Measurements from ENCODE around the gene PTCRA.
A peak's percentile ranks its signal among the peaks of the same experiment; 100 is the strongest.
"Not testable (repeated sequence)": the region's sequence is repeated elsewhere in the genome, so short reads cannot be mapped to it uniquely, and the experiment has no call there.

Gene PTCRA, protein sequence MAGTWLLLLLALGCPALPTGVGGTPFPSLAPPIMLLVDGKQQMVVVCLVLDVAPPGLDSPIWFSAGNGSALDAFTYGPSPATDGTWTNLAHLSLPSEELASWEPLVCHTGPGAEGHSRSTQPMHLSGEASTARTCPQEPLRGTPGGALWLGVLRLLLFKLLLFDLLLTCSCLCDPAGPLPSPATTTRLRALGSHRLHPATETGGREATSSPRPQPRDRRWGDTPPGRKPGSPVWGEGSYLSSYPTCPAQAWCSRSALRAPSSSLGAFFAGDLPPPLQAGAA

DNA sequence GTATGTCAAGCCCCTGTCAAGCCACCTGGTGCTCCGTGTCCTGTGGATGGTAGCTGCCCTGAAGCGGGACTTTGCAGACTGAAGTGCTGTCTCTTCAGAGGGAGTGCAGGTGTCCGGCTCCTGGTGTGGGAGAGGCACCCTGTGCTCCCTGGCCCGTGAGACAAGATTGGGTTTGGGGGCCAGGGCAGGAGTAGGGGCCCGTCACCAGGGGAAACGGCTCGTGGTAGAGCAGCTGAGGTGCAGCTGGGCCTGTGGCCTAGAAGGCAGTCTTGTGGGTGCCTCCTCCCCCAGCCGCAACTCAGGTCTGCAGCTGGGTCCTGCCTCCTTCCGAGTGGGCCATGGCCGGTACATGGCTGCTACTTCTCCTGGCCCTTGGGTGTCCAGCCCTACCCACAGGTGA is at the start of gene PTCRA:
Gene PTCRA (plus strand): TSS at position 322 of the 400 bp plus-strand sequence. CDS start 17 bp downstream, at position 339.
- no peak for DNase-seq

DNA sequence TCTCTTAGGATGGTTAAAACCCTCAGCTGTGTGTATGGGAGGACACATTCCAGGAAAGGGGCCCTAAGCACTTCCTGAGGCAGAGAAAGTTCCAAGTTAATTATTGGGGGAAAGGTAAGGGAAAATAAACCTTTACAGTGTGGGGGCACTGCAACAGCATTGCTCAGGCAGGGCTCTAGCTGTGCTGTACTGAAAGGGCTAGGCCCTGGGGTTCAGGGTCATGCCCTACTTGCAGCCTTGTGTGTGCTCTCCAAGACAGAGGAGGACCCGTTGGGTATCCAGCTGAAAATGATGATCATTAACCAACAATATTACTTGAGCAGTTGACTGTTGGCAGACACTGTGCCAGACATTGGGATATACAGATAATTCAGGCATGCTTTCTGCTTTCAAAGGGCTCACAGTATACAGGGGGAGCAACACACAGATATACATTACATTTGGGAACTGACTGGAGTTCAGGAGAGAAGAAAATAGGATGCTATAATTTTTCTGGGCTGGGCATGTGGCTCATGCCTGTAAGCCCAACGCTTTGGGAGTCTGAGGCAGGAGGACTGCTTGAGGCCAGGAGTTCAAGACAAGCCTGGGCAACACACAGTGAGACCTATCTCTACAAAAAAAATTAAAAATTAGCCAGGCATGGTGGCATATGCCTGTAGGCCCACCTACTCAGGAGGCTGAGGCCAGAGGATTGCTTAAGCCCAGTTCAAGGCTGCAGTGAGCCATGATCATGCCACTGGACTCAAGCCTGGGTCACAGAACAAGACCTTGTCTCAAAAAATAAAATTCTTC is 45.5 kb upstream of the PTCRA start:
- no peak for DNase-seq

DNA sequence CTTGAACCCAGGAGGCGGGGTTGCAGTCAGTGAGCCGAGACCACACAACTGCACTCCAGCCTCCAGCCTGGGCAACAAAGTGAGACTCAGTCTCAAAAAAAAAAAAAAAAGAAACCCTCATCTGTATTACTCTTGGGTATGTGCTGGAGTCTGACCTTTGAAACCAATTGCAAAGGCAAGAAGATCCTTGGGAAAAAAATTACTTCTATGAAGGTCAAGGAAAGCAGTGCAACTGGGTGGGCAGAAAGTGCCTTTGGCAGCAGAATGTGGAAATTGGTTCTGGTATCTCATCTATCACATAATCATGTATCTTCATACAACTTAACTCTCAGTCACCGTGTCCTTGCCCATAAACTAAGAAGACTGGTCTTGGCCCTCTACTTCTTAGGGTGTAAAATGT is 44.1 kb upstream of the PTCRA start:
- no peak for DNase-seq

DNA sequence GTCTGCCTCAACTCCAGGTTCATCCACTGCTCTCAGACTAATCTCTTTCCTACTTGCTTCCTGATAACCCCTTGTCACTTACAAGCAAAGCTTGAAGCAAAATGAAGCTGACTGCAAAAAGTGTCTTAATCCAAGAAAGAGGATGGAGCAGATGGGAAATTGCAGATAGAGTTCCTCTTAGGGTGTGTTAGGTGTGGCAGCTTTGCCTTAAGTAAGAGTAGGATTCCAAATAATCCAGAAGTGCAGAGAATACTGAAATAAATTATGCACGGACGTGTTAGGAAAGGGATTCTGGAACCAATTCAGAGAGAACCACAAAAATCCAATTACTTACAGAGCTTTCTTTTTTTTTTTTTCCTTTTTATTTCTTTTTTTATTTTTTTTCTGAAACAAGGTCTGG is 42.5 kb upstream of the PTCRA start:
- no peak for DNase-seq

DNA sequence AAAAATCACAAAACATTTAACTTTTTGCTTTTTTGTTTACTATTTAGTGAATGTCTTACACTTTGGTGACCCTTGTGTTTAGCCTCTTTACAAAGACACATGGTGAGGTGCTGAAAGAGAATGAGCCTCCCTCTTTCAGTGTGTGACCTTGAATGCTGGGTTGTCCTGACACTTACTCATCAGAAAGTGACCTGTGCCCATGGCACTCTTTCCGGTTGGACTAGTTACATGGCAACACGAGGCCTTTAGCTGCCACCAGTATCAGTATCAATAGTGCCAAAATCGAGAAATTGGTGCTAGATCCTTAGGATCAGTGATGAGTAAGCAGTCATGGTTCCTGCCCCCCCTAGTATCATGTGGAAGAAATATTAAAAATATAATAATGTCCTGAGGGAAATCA is 38.2 kb upstream of the PTCRA start:
- DNase-seq, result no peak

DNA sequence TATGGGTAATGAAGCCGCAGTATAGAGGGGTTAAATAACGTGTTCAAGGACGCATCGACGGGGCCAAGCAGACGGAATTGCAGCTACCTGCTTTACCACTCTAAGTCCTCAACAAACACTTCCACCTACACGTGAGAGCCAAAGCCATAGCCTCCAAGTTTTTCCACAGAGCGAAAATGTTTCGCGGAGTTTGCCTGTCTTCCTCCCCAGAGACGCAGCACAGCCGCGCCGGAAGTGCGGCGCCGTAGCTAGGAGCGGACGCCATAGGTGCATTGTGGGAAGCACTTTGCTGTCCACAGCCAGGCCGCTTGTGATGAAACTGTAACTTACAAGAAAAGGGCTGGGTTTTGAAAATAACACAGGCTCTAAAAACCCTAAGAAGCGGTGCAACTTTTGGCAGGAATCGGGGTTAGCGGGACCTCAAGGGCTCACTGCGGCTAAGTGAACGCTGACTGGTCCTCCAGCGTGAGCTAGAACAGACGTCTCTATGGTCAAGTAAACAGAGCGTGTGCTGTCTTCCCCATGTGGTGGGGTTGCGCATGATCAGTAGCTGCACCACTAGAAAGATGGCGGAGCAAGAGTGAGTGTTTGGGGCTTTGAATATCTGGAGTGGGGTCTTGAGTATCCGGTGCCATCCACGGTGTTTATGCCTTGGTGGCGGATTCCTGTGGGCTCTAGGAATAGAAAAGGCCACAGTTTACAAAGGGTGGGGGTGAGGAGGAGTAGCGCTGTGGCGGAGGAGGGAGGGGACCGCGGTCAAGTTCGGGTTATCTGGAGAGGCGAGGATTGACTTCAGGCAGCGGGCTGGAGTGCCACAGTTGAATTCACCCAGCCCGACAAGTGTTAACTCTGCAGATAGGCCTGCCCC is 36.2 kb upstream of the PTCRA start, which contains the start of gene RPL7L1:
Gene RPL7L1 (plus strand): TSS at position 245 of the 868 bp plus-strand sequence. CDS start 295 bp downstream, at position 540.
- peak; percentile 95 for DNase-seq

DNA sequence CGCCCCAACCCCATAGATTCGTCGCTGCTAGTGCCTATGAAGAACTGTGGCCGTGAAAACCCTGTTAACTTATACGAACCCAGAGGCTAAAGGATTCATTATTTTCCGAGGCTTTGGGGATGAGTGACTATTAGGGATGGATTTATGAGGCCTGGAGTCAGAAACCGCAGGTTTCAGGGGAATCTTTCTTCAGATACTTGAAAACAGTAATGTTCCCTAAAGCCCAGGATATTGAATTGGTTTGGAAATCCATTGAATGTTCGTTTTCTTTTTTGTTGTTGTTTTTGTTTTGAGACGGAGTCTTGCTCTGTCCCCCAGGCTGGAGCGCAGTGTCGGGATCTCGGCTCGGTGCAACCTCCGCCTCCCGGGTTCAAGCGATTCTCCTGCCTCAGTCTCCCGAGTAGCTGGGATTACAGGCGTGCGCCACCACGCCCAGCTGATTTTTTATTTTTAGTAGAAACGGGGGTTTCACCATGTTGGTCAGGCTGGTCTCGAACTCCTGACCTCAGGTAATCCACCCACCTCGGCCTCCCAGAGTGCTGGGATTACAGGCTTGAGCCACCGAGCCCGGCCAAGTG is 35.5 kb upstream of the PTCRA start:
- DNase-seq, result not testable (repeated sequence)

DNA sequence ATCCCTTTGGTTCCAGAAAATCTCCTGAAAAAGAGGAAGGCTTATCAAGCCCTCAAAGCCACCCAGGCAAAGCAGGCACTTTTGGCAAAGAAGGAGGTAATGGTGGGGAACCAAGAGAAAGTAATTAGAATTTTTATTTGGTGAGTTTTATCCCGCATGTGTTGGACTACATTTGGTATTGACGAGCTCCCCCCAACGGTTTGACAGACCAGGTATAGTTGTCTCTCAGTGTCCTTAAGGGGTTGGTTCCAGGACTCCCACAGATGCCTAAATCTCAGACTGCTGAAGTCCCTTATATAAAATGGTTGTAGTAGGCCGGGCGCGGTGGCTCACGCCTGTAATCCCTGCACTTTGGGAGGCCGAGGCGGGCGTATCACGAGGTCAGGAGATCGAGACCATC is 35.0 kb upstream of the PTCRA start:
- not testable (repeated sequence) for DNase-seq

DNA sequence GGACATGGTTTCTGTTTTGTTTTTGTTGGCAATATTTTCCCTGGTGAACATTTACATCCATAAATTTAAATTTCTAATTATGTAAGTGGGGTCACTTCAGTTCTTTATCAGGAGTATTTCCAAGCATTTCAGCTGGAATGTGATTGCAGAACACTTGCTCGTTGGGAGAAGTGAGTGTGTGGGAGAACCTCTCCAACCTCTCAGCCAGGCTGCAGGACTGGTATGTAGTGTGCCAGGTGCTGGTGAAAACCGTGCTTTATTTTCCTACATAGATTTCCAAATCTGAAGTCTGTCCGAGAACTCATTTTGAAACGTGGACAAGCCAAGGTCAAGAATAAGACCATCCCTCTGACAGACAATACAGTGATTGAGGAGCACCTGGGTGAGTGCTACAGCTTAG is 30.2 kb upstream of the PTCRA start:
- DNase-seq, result no peak

DNA sequence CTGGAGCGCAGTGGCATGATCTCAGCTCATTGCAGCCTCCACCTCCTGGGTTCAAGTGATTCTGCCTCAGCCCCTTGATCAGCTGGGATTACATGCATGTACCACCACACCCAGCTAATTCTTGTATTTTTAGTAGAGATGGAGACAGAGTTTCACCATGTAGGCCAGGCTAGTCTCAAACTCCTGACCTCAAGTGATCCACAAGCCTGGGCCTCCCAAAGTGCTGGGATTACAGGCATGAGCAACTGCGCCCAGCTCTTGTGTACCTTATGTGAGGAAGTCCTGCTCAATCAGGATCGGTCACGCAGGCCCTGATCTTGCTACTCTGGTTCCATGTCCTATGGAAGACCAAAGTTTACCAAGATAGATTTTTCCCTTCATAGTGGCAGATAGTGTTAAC is 27.7 kb upstream of the PTCRA start:
- DNase-seq, result not testable (repeated sequence)

DNA sequence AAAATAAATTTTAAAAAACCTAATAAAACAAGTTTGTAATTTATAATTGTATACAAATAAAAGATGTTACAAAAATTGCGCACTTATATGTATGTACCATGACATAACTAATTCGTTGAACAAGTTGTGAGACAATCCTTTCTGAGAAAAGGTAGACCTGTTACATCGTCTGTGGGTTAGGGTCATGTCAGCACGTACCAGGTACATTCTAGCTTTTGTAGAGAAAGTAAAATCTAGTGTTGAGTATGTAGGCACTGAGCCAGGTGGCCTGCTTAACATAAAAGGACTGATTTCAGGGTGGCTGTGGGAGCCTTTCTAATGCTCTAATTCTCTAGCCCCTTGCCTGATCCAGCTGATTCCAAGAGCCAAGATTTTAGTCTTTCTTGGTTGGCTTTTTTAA is 26.0 kb upstream of the PTCRA start:
- DNase-seq, result peak; percentile 14

DNA sequence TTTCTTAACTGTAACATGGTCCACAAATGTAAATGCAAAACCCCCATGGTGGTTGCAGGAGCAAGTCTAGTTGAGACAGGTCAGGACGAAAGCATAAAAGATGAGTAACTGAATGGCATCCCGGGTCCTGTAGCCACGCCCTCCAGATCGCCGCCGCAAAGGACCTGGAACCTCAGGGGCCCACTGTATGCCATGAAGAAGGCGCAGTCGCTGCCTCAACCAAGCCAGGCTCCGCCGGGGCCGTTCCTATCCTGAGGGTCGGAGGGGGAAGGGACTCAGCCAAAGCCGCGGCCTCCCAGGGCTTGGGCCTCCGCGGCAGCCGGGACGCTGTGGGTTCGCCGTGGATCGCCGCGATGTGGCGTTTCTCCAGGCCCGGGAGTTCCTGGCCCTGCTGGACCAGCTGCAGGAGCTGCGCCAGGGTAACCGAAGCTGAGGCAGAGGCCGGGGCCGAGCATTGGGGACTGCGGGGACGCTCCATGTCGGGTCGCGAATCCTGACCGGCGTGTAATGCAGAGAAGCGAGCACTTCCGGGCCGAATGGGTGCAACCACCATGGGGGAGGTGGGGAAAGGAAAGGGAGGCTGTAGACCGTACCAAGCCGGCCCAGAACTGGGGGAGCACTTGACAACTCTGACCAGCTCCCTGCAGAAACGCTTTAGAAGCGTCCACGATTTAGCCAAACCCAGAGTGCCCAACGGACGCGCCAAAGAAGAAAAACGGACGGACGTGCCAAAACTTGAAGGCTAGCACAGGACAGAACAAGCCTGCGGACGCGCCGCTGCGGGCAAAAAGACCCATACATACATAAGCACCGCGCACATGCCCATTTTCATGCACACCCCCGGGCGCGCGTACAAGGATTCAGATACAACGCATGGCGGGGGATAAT is 25.3 kb upstream of the PTCRA start:
- DNase-seq, result peak; percentile 97

DNA sequence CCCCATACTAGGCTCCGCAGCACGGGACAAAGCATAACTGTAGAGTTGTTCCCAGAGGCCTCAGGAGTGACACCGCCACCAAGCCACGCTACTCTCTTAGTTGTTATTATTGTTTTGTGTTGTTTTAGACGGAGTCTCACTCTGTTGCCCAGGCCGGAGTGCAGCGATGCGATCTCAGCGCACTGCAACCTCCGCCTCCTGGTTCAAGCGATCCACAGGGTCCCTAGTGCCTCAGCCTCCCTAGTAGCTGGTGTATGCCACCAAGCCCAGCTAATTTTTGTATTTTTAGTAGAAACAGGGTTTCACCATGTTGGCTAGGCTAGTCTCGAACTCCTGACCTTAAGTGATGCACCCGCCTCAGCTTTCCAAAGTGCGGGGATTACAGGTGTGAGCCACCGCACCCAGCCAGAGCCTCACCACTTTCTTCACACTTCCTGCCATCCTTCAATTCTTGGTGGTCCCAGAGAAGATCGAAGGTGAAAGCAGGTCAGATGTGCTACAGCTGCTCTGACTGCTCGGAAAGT is 24.6 kb upstream of the PTCRA start:
- DNase-seq, result no peak

DNA sequence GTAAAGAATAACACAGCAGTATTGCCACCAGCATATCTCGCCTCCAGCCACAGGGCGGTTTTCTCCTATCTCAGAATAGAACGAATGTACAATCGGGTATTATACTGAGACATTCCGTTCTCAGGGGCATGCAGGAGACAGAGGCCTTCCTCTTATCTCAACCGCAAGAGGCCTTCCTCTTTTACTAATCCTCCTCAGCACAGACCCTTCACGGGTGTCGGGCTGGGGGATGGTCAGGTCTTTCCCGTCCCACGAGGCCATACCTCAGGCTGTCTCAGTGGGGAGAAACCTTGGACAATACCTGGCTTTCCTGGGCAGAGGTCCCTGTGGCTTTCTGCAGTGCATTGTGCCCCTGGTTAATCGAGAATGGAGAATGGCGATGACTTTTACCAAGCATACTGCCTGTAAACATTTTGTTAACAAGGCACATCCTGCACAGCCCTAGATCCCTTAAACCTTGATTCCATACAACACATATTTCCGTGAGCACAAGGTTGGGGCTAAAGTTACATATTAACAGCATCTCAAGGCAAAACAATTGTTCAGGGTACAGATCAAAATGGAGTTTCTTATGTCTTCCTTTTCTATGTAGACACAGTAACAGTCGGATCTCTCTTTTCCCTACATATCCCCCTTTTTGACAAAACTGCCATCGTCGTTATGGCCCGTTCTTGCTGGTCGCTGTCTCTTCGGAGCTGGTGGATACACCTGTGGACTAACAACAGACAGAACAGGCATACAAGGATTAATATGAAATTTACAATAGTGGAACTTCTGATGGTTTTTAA is 21.6 kb upstream of the PTCRA start:
- peak; percentile 92 for DNase-seq

DNA sequence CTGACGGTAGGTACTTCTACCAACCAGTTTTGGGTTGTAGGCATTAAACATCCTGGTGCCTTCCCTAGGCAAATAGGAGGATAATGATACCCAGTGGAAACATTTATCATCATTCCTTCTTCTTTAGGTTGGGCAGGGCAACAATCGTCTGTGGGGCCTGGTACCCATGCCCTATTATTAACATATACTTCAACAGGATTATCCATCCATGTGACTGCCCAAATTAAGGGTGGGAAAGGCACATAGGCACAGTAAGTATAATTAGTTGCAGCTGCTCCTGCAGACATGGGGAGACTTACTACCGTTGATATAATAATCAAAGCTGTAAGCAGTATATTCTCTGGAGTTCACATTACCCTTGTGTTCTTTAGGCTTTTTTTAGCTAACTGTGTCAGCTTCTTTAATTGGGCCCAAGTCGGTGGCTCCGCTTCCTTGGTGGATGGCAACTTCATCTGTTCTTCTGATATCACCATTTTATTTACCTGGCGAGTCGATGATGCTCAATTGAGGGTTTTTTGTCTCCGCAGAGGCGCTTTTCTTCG is 19.6 kb upstream of the PTCRA start:
- no peak for DNase-seq

DNA sequence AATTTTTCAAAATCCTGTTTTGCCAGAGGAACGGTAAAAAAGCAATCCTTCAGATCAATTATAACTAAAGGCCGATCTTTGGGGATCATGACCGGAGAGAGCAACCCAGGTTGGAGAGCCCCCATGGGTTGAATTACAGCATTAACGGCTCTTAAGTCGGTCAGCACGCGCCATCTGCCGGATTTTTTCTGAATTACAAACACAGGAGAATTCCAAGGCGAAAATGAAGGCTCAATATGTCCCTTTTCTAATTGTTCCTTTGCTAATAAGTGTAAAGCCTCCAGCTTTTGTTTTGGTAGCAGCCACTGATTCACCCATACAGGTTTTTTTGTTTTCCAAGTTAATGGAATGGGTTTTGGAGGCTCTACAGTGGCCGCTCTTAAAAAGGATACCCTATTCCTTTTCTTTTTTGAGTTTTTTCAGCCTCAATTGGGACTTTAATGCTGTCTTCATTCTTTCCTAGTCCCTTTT is 16.9 kb upstream of the PTCRA start:
- peak; percentile 83 for DNase-seq

DNA sequence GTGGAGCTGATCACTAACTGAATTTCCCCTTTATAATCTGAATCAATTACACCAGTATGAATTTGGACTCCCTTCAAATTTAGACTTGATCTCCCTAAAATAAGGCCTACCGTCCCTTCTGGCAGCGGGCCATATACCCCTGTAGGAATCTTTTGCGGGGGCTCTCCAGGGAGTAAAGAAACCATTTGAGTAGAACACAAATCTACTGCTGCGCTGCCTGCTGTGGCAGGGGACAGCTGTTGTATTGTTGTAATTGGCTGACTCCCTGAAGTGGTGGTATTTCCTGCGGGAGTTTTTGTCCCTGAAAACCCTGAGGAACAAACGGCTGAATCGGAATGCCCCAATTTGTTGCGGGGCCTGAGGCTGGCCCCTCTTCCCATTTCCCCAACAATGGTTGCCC is 16.0 kb upstream of the PTCRA start:
- DNase-seq, result no peak

DNA sequence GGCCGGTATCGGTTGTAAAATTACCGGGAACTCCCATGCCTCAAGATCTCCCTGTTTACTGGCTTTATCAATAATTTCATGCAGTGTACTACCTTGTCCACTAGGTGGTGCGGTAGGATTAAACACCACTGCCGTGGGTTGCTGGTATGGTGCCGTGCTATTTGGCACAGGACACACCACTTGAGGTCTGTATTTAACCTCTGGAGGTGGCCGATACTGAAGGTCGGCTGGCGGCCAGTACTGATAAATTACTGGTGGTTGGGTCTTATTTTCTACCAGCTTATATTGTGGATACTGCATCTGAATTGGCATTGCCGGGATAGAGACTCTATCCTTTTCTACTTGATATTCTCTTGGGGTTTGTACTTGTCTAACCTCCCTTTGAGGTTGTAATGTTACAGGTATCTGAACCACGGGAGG is 14.3 kb upstream of the PTCRA start:
- DNase-seq, result peak; percentile 97

DNA sequence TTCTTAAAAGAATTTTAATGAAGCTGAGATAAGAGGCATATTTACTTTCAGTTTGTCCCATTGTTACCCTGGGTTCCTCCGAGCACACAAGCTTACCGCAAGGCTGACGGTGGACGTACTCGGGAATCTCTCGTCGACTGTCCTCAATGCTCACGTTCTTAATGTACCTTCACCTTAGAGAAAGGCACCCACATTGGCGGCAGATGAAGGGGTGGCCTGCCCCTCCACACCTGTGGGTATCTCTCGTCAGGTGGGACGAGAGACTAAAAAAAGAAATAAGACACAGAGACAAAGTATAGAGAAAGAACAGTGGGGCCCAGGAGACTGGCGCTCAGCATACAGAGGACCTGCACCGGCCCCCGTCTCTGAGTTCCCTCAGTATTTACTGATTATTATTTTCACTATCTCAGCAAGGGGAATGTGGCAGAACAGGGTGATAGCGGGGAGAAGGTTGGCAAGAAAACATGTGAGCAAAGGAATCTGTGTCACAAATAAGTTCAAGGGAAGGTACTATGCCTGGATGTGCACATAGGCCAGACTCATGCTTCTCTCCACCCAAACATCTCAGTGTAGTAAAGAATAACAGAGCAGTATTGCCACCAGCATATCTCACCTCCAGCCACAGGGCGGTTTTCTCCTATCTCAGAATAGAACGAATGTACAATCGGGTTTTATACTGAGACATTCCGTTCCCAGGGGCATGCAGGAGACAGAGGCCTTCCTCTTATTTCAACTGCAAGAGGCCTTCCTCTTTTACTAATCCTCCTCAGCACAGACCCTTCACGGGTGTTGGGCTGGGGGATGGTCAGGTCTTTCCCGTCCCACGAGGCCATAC is 13.2 kb upstream of the PTCRA start:
- peak; percentile 59 for DNase-seq
